Esophagus (tissue), 2 donors: ENCODE data around the gene KDM2A. TPM values are rescaled to one million over a fixed set of nuclear protein-coding genes. Genes with fewer than 3 reads are reported as not detected.
A peak's percentile ranks its signal among the peaks of the same experiment; 100 is the strongest.
"Not testable (repeated sequence)": the region's sequence is repeated elsewhere in the genome, so short reads cannot be mapped to it uniquely, and the experiment has no call there.

Experiments used
- H3K27ac ChIP-seq, 2 donors: one replicate each; pipeline ENCODE4 v1.5.1; 2013; ENCODE audit warnings: low read depth in 2 of 2, mild to moderate bottlenecking in 2 of 2, inconsistent platforms in 1 of 2, low read length in 1 of 2, moderate library complexity in 1 of 2
- H3K27me3 ChIP-seq, 2 donors: one replicate each; pipeline ENCODE4 v1.6.1; 2013; ENCODE audit warnings: low read length in 2 of 2, control low read depth in 1 of 2, mild to moderate bottlenecking in 1 of 2; ENCODE audit not compliant: insufficient read depth in 2 of 2, control insufficient read depth in 1 of 2
- H3K36me3 ChIP-seq, 2 donors: one replicate each; pipeline ENCODE4 v1.6.1; 2013; ENCODE audit warnings: low read length in 1 of 2; ENCODE audit not compliant: control insufficient read depth in 2 of 2, insufficient read depth in 2 of 2
- H3K4me1 ChIP-seq, 2 donors: one replicate each; pipeline ENCODE4 v1.6.1; 2013; ENCODE audit warnings: low read length in 1 of 2; ENCODE audit not compliant: control insufficient read depth in 2 of 2, insufficient read depth in 2 of 2
- H3K4me3 ChIP-seq, 2 donors: one replicate each; pipeline ENCODE4 v1.5.1; 2013; ENCODE audit warnings: low read length in 2 of 2, mild to moderate bottlenecking in 2 of 2, low read depth in 1 of 2, moderate library complexity in 1 of 2
- H3K9me3 ChIP-seq, 2 donors: one replicate each; pipeline ENCODE4 v1.6.1; 2013; ENCODE audit warnings: mild to moderate bottlenecking in 2 of 2, low read depth in 1 of 2, low read length in 1 of 2, moderate library complexity in 1 of 2; ENCODE audit not compliant: control insufficient read depth in 2 of 2, insufficient read depth in 1 of 2
- WGBS, 2 donors: extraction: QIAGEN DNeasy Blood & Tissue Kit; methylation state at CpG; one replicate each; pipeline ENCODE4 v1.1.7; 2013; 5-methylcytosine and 5-hydroxymethylcytosine counted together
- polyA plus RNA-seq, 2 donors: library from polyadenylated mRNA; stranded (reverse); fragments of 200-250 nt; gene quantifications; one replicate each; pipeline ENCODE4 v1.2.3, GENCODE V29; 2013
- donor health status: healthy with polysubstance abuse.
- donor health status: Bipolar disorder and iron deficiency.

The KDM2A gene
- polyA plus RNA-seq, 2 donors, result 36.8 to 54.9 TPM

GRCh38 chr11:67211656-67212436 is 92.8 kb downstream of the KDM2A start:
- Histone ChIP-seq H3K4me3 (no peak overlapping the region), H3K4me1 (no peaks in the 10 kb centered on the region), H3K9me3 (no peaks in the 10 kb centered on the region), H3K27ac (no peak overlapping the region), H3K36me3 (peaks cover 4 to 7% of the 10 kb centered on the region in 2 donors), H3K27me3 (no peaks in the 10 kb centered on the region)
- WGBS, 2 donors, result 72 to 78% methylated on average over 2 of the region's 2 CpGs

DNA sequence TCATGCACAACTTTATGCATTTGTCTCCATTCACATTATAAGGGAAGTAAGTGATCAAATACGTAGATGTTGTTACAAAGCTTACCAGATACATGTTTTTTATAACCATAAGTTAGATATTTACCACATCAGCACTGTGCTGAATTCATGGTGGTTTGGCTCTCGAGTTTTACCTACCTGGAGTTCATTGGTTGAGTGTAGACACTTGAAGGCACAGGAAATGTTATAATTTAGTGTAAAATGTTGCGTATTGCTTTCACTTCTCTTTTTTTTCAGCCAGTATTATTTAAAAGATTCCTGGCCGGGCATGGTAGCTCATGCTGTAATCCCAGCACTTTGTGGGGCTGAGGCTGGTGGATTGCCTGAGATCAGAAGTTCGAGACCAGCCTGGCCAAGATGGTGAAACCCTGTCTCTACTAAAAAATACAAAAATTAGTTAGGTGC is 94.1 kb downstream of the KDM2A start:
- H3K4me1 ChIP-seq, result no peaks in the 10 kb centered on the region
- H3K9me3 ChIP-seq, result no peaks in the 10 kb centered on the region
- peaks cover 6 to 8% of the 10 kb centered on the region in 2 donors for H3K36me3 ChIP-seq
- WGBS, 2 donors, result 75 to 79% methylated on average over 5 of the region's 5 CpGs
- H3K27me3 ChIP-seq, result no peaks in the 10 kb centered on the region
- no peak overlapping the region for H3K27ac ChIP-seq
- no peak overlapping the region for H3K4me3 ChIP-seq

DNA sequence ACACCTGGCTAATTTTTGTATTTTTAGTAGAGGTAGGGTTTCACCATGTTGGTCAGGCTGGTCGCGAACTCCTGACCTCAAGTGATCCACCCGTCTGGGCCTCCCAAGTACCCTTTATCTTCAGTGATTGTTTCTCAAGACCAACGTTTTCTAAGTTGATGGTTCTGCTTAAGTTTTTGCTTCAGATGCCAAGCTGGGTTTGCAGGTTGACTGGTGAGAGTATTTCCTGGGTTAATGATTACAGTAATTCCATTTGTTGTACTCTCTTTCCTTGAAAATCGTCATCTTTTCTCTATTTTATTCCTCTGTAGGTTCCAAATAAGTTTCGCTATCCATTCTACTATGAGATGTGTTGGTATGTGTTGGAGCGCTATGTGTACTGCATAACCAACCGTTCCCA is 108.7 kb downstream of the KDM2A start:
- Histone ChIP-seq H3K4me1 (no peaks in the 10 kb centered on the region), H3K27ac (no peak overlapping the region), H3K4me3 (no peak overlapping the region), H3K9me3 (no peaks in the 10 kb centered on the region), H3K36me3 (peaks cover 13 to 20% of the 10 kb centered on the region in 2 donors), H3K27me3 (no peaks in the 10 kb centered on the region)
- 85 to 90% methylated on average over 8 of the region's 8 CpGs for WGBS, 2 donors

GRCh38 chr11:67230406-67230805 is 111.3 kb downstream of the KDM2A start:
- Histone ChIP-seq H3K36me3 (peaks cover 13 to 21% of the 10 kb centered on the region in 2 donors), H3K4me3 (no peak overlapping the region), H3K27ac (no peak overlapping the region), H3K4me1 (no peaks in the 10 kb centered on the region), H3K9me3 (no peaks in the 10 kb centered on the region), H3K27me3 (no peaks in the 10 kb centered on the region)
- 90 to 96% methylated on average over 3 of the region's 3 CpGs for WGBS, 2 donors

DNA sequence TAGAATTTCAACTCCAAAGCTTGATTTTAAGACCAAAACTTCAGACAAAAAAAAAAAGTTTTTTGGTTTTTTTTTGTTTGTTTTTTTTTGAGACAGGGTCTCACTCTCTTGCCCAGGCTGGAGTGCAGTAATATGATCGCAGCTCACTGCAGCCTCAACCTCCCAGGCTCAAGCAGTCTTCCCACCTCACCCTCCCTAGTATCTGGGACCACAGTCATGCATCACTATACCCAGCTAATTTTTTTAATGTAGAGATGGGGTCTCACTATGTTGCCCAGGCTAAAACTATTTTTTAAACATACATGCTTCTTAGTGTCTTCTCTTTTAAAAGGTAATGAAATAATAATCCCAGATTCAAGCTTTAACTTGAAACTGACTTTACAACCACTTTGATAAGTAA is 111.8 kb downstream of the KDM2A start:
- WGBS, 2 donors, result 91 to 95% methylated on average over 1 of the region's 1 CpG
- no peaks in the 10 kb centered on the region for H3K27me3 ChIP-seq
- H3K36me3 ChIP-seq, result peaks cover 13 to 19% of the 10 kb centered on the region in 2 donors
- no peak overlapping the region for H3K4me3 ChIP-seq
- no peaks in the 10 kb centered on the region for H3K4me1 ChIP-seq
- H3K9me3 ChIP-seq, result no peaks in the 10 kb centered on the region
- no peak overlapping the region for H3K27ac ChIP-seq

DNA sequence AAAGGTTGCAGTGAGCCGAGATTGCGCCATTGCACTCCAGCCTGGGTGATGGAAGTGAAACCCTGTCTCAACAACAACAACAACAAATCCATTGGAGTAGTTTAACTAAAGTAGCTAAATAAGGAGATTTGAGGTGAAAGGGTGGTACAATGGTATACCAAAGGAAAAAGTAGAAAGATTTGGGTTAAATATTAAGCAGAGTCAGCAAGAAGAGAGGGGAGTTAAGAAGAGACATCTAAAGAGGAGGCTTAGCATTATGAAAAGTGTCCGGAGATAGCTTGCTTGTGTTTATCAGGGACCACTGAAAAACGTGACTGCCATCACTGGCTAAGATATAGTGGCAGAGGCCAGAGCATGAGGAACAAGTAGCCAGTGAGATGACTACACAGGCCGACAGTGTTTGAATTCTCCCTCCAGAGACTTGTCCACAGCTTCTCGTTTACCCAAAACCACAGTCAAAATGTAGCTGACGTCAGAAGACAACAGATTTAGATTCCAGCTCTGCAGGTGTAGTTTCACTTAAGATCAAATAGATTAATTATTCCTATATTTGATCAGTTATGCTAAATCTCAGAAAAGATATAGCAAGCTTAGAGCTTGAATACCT is 114.6 kb downstream of the KDM2A start:
- 72 to 80% methylated on average over 7 of the region's 7 CpGs for WGBS, 2 donors
- peaks cover 0 to under 1% of the 10 kb centered on the region in 2 donors for H3K4me1 ChIP-seq
- no peak overlapping the region for H3K27ac ChIP-seq
- no peak overlapping the region for H3K4me3 ChIP-seq
- H3K36me3 ChIP-seq, result peaks cover 8 to 13% of the 10 kb centered on the region in 2 donors
- H3K9me3 ChIP-seq, result no peaks in the 10 kb centered on the region
- H3K27me3 ChIP-seq, result no peaks in the 10 kb centered on the region

- Histone ChIP-seq H3K36me3 (peaks cover 7 to 11% of the 10 kb centered on the region in 2 donors), H3K27ac (peak overlapping the region in 1 of 2 donors; percentile 8)
- H3K4me3 ChIP-seq, H3K4me1 ChIP-seq, H3K9me3 ChIP-seq, H3K27me3 ChIP-seq: not testable (repeated sequence)
- 65 to 87% methylated on average over 8 of the region's 8 CpGs for WGBS, 2 donors
Observed at GRCh38 chr11:67234571-67234970, 115.5 kb downstream of the KDM2A start.

DNA sequence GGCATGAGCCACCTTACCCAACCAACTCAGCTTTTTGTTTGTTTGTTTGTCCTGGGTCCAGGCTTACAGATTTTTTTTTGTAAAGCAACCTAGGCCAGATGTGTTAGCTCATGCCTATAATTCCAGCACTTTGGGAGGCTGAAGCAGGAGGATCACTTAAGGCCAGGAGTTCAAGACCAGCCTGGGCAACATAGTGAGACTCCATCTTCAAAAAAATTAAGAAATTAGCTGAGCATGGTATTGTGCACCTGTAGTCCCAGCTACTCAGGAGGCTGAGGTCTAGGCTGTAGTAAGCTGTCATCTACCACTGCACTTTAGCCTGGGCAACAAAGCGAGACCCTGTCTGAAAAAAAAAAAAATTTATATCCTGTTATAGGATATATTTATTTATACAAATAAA is 118.5 kb downstream of the KDM2A start:
- no peak overlapping the region for H3K4me3 ChIP-seq
- no peak overlapping the region for H3K27ac ChIP-seq
- peaks cover 0 to 12% of the 10 kb centered on the region in 2 donors for H3K4me1 ChIP-seq
- no peaks in the 10 kb centered on the region for H3K27me3 ChIP-seq
- WGBS, 2 donors, result 97 to 100% methylated on average over 1 of the region's 1 CpG
- H3K36me3 ChIP-seq, result peaks cover 0 to 2% of the 10 kb centered on the region in 2 donors
- H3K9me3 ChIP-seq, result no peaks in the 10 kb centered on the region

- H3K4me3 ChIP-seq, result peak overlapping the region in 1 of 2 donors; percentile 27
- peaks cover 0 to 15% of the 10 kb centered on the region in 2 donors for H3K4me1 ChIP-seq
- 7 to 12% methylated on average over 10 of the region's 10 CpGs for WGBS, 2 donors
- peaks cover 0 to 2% of the 10 kb centered on the region in 2 donors for H3K36me3 ChIP-seq
- peak overlapping the region; percentile 94 to 98 for H3K27ac ChIP-seq
- no peaks in the 10 kb centered on the region for H3K27me3 ChIP-seq
- no peaks in the 10 kb centered on the region for H3K9me3 ChIP-seq
Observed at GRCh38 chr11:67238894-67239782, 120.1 kb downstream of the KDM2A start.
